Fibroblast of skin of left biceps (primary cell): ENCODE data around the gene CLDN7.

Source experiments
- DNase-seq, 2 experiments: peaks; one replicate each; pipeline ENCODE4 v3.0.0-alpha.2; 2013; ENCODE audit warnings: low read depth in 2 of 2

Gene CLDN7

DNA sequence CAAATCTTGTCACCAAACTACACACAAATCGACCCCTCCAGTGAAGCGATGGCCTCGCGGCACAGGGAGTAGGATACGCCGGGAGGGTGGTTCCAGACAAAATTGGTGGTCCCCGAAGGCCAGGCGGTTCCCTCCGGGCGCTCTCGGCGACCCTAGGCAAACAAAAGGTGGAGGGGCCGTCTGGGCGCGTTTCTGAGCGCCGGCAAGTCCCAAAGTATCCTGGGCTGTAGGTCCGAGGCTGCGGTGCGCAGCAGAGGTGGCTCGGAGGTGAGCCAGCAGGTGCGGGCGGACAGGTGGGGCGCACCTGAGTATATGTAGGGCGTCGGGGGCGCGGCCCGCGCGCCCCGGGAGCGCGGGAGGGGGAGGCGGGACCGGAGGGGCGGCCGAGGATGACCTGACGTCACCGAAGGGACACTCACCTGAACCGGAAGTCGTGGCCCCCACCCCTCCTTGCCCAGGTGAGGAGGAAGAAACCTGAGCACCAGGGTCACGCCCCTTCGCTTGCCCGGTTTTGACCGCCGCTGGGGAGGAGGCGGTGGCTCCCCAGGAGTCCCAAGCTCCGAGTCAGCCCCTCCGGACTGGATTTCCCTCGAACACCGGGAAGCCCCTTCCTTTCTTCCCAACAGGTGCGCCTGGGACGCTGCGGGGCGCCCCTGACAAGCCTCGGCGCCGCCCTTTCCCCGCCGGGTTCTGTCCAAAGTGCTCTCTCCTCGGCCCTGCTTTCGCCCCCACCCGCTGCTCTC, at the start of gene CLDN7:
Gene CLDN7 (minus strand): TSS at position 287 of the 743 bp plus-strand sequence. CDS start 435 bp downstream, outside the sequence.
- DNase-seq, result no peak

- no peak for DNase-seq
These were observed 48.9 kb upstream of the CLDN7 start for GRCh38 chr17:7311110-7311705.

GRCh38 chr17:7309628-7310027, 47.4 kb upstream of the CLDN7 start:
- DNase-seq, result no peak

DNA sequence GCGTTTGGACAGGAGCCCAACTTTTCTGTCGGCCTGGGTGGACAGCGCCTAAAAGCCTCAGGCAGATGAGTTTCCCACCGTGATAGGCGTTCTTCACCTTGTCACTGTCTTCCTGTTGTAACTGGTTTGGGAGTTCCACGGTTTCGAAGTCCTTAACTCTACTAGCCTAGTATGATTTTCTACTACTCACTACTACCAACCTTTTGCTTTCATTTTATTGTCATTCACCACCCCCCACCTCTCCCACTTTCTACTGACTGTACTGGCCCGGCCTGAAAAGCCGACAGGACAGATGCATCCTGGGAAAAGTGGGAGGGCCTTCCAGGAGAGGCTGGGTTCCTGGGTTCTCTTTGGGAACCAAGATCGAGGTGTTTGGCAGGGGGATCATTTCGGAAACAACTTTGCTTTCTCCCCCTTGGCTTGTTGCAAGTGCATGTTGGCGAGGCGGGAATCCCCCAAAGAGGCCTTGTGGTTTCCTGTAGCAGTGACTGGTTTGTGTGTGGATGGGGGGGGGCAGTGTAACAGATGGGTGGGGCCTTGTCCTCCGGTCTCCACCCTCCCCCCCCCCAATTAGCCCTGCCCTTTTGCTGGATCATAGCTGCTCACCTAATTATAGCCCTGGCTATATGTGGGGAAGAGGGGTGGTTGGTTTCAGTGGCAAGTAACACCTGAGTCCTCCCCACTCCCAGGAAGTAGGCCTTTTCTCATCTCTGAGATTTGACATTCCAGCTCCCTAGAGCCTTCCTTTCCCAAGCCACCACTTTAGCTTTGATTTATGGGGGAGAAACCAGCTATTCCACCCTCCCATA, 46.6 kb upstream of the CLDN7 start:
- DNase-seq, result peak; percentile 36 to 44

DNA sequence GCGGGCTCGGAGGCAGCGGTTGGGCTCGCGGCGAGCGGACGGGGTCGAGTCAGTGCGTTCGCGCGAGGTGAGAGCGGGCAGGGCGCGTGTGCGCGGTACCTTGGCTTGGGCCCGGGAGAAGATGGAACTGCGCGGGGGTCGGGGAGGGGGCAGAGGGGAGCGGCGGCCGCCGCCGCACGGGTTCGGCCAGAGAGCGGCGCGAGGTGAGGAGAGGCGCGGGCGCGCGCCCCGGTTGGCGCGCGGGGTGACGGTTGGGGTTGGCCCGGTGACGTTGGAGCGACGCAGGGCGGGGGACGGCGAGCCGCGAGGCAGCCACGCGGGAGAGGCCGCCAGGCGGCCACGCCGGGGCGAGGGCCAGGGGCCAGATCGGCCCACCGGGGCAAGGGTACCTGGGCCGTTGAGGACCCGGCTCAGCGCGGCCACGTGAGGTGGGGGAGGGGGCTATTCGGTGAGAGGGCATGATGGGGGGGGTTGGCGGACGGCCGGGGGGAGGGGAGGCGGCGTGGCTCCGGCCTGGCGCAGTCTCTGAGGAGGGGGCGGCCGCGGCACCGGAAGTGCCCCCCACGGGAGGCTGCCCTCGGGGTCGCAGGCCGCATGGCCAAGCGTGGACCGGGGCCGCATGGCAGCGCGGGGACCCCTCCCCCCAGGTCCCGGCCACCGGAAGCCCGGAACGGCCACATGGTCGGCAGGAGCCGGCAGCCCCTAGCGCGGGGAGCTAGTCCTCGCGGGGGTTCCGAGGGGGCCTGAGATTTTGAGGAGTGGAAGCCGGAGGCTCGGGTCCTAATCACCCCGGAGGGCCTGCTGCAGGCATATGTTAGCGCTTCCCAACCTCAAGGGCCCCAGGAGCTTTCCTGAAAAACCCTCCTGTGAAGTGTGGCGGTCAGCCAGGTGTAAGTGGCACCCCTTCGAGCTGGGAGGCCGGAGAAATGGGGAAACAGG, 45.7 kb upstream of the CLDN7 start:
- no peak for DNase-seq

GRCh38 chr17:7306911-7307685, 44.8 kb upstream of the CLDN7 start, which contains the start of gene EIF5A:
EIF5A (plus strand) TSS chr17:7307628; CDS start chr17:7309636, 2,008 bp downstream.
- peak; percentile 100 for DNase-seq

- no peak for DNase-seq
These were observed 41.9 kb upstream of the CLDN7 start for GRCh38 chr17:7304179-7304578.

GRCh38 chr17:7296189-7296861, 34.0 kb upstream of the CLDN7 start:
- peak in 1 of 2 experiments; percentile 36 for DNase-seq

DNA sequence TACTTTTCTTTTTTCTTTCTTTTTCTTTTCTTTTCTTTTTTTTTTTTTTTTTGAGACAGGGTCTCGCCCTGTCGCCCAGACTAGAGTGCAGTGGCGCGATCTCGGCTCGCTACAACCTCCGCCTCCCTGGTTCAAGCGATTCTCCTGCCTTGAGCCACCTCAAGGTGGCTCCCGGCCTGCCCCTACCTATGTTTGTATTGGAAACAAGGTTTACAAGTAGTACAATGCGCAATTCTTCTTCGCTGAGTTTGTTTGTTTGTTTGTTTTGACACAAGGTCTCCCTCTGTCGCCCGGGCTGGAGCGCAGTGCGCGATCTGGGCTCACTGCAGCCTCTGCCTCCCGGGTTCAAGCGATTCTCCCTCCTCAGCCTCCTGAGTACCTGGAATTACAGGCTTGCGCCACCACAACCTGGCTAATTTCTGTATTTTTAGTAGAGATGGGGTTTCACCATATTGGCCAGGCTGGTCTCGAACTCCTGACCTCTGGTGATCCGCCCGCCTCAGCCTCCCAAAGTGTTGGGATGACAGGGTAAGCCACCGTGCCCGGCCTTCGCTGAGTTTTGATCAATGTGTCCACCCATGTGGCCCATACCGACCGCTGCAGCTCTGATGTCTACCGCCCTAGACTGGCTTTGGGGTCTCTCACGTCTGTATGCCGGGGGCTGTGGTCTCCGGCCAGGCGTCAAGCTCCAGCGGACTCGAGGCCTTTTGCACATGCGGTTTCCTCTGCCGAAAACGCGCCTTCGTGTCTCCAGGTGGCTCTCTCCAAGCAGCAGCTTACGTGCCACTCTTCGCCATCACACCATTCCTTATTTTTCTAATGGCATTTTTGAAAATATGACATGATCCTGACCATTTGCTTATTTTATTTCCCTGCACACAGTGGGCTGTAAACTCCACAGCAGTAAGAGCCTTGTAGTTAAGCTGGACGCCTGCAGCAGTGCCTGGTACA, 33.2 kb upstream of the CLDN7 start:
- DNase-seq, result no peak

DNA sequence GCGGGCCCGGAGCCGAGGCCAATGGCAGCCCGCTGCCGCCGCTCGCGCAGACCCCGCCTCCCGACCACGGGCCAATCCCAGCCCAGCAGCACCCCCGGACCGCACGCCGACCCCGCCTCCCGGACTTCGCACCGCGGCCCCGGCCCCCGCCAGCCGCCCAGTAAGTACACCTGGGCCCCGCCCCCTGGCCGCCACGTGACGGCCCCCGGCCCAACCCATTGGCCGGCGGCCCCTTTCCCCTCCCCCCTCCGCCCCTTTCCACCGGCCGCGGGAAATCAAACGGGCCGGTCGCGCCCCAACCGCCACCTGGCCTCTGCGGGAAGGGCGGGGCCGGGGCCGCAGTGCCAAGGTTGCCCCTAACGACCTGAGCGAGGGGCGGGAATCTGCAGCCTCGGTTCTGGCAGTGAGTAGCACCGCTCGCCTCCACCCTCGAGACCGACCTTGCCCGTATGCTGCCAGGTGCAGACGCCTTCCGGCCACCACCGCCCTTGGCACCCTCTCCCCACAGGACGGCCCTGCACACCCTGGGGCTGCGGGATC, 32.4 kb upstream of the CLDN7 start, which contains the start of gene YBX2:
Gene YBX2 (minus strand): TSS at position 26 of the 540 bp plus-strand sequence. CDS start 139 bp downstream, outside the sequence.
- no peak for DNase-seq

DNA sequence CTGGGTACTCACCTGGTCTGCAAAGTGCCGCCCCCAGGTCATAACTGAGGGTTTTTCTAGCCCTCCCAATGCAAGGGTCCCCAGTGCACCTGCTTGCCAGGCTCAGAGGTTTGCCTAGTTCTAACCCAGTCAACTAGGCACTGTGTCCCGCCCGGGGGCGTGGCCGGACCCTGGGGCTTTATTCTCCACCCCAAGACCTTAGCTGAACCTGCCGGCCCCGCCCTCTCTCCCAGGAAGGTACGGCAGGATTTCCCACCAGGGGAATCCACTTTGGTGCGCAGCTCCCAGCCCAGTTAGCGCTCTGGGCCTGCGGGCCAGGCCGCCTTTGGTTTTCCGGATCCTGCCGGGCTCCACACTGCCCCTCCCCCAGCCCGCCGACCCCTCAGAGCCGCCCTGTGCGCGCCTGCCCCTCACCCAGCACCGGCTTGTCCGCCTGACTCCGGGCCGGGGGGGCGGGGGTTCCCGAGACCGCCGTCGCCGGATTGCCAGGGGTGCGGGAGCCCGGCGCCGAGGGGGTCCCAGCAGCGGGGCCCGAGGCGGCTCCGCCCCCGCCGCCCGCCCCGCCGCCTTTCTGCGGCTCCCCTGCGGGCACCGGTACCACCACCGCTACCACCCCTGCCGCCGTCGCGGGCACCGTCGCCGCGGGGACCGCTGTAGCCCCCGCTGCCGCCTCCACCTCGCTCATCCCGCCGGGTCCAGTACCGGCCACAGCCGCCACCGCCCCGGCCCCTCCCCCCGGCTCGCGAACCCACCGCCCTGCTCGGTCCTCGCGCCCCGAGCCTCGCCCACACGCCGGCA, 31.7 kb upstream of the CLDN7 start:
- no peak for DNase-seq

DNA sequence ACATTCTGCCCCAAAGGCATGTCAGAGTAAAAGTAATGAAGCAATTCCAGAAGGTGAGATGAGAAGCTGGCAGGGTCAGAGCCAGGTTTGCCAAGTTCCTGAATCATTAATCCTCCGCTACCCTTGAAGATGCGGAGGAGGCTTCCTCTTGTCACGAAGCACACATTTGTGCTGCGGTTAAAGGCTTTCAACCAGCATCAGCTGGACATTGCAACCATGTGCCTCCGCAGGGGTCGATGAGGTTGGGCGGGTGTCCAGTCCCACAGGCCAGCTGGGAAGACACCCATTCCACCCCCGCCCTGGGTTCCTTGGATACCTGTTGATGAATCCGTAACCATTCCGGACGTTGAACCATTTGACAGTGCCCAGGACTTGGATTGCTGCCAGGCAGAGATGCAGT, 30.9 kb upstream of the CLDN7 start:
- no peak for DNase-seq

DNA sequence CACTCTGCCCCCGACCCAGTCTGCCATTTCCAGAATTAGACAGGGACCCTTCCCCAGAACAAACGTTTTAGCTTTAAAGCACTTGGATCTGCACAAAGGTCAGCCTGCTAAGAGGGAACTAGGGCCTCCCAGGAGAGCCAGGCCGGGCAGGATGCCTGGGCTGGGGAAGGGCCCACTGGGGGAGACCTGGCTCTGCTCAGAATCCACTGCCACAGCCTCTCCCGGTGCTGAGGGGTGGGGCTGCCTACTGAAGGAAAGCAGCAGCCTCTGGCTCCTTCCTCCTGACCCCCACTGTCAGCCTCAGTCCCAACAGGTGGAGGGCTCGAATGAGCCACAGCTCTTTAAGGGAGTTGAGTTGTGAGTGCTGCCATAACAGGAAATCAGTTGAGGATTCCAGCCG, 30.5 kb upstream of the CLDN7 start:
- no peak for DNase-seq

- DNase-seq, result no peak
These were observed 29.9 kb upstream of the CLDN7 start for GRCh38 chr17:7292194-7292593.

- no peak for DNase-seq
These were observed 28.4 kb upstream of the CLDN7 start for GRCh38 chr17:7290685-7291084.

DNA sequence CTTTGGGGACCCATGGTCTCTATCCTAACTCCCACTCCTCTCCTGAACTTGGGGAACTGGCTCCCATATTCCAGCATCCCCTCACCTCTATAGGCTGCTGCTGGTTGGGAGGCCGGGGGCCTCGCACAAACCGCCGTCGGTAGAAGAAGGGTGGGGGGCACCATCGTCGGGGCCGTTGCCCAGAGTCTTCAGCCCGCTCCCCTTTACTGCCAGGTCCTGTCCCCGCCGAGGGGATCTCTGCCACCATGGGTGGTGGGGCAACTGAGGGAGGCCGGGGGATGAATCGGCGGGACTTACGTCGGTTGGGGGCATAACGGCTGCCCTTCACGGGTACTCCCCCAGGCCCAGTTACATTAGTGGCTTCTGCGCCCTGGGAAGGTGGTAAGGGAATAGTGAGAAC, 27.9 kb upstream of the CLDN7 start:
- no peak for DNase-seq

DNA sequence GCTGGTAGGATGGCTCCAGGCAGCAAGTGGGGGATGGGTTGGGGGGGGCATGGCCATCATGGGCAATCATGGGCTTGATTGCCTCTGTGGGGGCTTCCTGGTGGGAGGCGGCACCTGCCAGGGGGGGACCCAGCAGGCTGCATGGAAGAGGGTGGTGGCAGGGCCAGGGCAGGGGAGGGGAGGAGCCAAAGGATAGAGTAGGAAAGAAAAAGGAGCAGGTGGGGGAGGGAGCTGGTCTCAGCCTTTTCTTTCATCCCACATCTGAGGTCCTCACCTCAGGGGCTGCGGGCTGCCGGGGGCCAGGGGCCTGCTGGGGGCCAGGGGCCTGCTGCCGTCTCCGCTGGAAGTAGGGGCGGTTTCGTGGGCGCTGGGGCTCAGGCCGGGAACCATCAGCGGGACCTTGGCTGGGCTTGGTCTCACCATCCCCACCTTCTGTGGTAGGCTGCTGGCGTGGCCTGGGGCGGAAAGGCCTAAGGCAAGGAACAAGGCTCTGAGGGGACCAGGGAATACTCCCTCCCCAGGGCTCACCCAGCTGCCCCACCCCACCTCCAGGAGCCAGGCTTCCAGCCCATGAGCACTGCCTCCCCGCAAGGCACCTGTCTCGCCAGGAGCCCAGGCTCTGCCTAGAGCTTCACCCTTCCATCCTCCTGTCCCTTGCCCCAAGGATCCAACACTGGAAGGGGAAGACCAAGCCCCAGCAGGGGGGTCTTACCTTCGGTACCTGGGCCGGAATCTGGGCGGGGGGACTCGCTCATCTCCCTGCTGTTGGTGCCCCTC, 27.2 kb upstream of the CLDN7 start:
- no peak for DNase-seq
